KMS-11 (cell line): ENCODE data around the gene CLDN7.
A peak's percentile ranks its signal among the peaks of the same experiment; 100 is the strongest.

ENCODE experiments used
- H2AFZ ChIP-seq: fragments of 200-600 bp; sonication (generic); 2 replicates; pipeline ENCODE4 v1.6.1; 2016; ENCODE audit warnings: antibody characterized with exemption, mixed run types, low read depth
- H3K27ac ChIP-seq: fragments of 200-600 bp; sonication (generic); 2 replicates; pipeline ENCODE4 v1.6.1; 2016; ENCODE audit warnings: mild to moderate bottlenecking, mixed run types
- H3K27me3 ChIP-seq: fragments of 200-600 bp; sonication (generic); 2 replicates; pipeline ENCODE4 v1.6.1; 2017; ENCODE audit warnings: mild to moderate bottlenecking, low read depth, mixed run types, moderate library complexity; ENCODE audit not compliant: insufficient read depth
- H3K36me3 ChIP-seq: fragments of 200-600 bp; sonication (generic); 2 replicates; pipeline ENCODE4 v1.6.1; 2017; ENCODE audit warnings: mild to moderate bottlenecking, mixed run types; ENCODE audit not compliant: insufficient read depth
- H3K4me1 ChIP-seq: fragments of 200-600 bp; sonication (generic); 2 replicates; pipeline ENCODE4 v1.6.1; 2016; ENCODE audit warnings: mild to moderate bottlenecking, low read depth, mixed run types; ENCODE audit not compliant: poor library complexity, severe bottlenecking
- H3K4me2 ChIP-seq: fragments of 200-600 bp; sonication (generic); 2 replicates; pipeline ENCODE4 v1.7.0; 2016; ENCODE audit warnings: mild to moderate bottlenecking, mixed run types
- H3K4me3 ChIP-seq: fragments of 200-600 bp; sonication (generic); IDR thresholded peaks from 2 replicates; pipeline ENCODE4 v1.6.1; 2017; ENCODE audit warnings: low read depth, low read length, mixed read lengths; ENCODE audit not compliant: insufficient read depth
- H3K79me2 ChIP-seq: fragments of 200-600 bp; sonication (generic); 2 replicates; pipeline ENCODE4 v1.6.1; 2016; ENCODE audit warnings: low read depth, mixed run types; ENCODE audit not compliant: insufficient read depth
- H3K9ac ChIP-seq: fragments of 200-600 bp; sonication (generic); 2 replicates; pipeline ENCODE4 v1.6.1; 2016; ENCODE audit warnings: mild to moderate bottlenecking, mixed run types
- H4K20me1 ChIP-seq: fragments of 200-600 bp; sonication (generic); 2 replicates; pipeline ENCODE4 v1.6.1; 2016; ENCODE audit warnings: mild to moderate bottlenecking, mixed run types; ENCODE audit not compliant: insufficient read depth
- CTCF ChIP-seq: fragments of 200-600 bp; sonication (generic); conservative IDR thresholded peaks from 2 replicates; pipeline ENCODE4 v1.6.1; 2017; ENCODE audit warnings: low read depth, mild to moderate bottlenecking, antibody characterized with exemption, low read length, moderate library complexity, mixed read lengths

CLDN7 gene

DNA sequence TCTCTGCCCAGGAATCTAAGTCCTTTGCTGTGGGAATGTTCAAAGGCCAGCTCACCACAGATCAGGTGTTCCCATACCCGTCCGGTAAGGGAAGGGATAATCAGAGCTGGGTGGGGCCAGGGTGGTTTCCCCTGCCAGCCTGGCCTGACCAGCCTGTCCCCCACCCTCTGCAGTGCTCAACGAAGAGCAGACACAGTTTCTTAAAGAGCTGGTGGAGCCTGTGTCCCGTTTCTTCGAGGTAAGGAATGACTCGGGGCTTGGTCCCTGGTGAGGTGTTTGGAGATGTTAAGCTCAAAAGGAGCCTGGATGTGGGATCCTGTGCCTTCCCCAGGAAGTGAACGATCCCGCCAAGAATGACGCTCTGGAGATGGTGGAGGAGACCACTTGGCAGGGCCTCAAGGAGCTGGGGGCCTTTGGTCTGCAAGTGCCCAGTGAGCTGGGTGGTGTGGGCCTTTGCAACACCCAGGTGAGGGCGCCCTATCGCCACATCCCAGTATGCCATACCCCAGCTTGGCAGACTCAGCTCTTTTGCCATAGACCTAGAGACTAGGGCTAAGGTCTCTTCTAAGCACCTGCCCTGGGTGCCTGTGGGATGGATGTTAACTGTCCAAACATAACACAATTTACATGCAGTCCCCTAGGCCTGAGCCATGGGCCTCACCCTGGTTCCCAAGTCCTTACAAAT, 41.5 kb downstream of the CLDN7 start:
- Histone ChIP-seq H3K36me3 (no peaks in the 10 kb centered on the region), H3K9ac (peak overlapping the region; percentile 49; the same call in 1 of the 2 replicates), H3K27me3 (no peaks in the 10 kb centered on the region), H3K4me3 (no peak overlapping the region), H3K79me2 (no peaks in the 10 kb centered on the region), H3K4me2 (peak overlapping the region; percentile 33), H4K20me1 (no peaks in the 10 kb centered on the region), H3K27ac (peak overlapping the region; percentile 20; the same call in 1 of the 2 replicates), H2AFZ (no peak overlapping the region), H3K4me1 (no peaks in the 10 kb centered on the region)
- peak; percentile 34; the same call in 1 of the 2 replicates for TF ChIP-seq CTCF

DNA sequence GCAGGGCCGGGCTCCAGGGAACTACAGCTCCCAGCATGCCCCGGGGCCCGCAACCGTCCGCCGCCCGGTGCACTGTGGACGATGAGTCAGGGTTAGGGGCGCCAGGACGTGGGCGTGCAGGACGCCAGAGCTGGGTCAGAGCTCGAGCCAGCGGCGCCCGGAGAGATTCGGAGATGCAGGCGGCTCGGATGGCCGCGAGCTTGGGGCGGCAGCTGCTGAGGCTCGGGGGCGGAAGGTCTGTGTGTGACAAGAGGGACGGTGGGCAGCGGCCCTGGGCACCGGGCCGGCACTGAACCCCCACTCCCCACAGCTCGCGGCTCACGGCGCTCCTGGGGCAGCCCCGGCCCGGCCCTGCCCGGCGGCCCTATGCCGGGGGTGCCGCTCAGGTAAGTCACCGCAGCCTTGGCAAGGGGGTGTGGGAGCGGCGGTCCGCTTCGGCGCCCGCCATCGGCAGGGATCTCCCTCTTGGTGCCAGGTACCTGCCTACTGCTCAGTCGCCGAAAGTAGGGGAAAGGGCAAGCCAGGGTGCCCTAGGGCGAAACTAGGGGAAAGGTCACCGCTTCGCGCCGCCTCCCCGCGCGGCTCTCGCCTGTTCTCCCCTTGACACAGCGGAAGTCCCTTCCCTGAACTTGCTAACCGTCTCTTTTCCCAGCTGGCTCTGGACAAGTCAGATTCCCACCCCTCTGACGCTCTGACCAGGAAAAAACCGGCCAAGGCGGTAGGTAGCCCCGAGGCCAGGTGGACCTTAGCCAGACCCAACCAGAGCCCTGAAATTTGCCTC, 42.3 kb downstream of the CLDN7 start, which contains the start of the genes ACADVL and DLG4:
Gene ACADVL (plus strand): TSS at position 127 of the 781 bp plus-strand sequence. CDS start 47 bp downstream, at position 174.
Gene DLG4 (minus strand): TSS at position 25 of the 781 bp plus-strand sequence.
- Histone ChIP-seq H3K36me3 (no peaks in the 10 kb centered on the region), H2AFZ (no peak within 1 kb of the TSS; the same call in 1 of the 2 replicates), H3K27me3 (no peaks in the 10 kb centered on the region), H3K9ac (peak within 1 kb of the TSS; percentile 49; the same call in 1 of the 2 replicates), H3K27ac (peak within 1 kb of the TSS; percentile 20; the same call in 1 of the 2 replicates), H4K20me1 (no peaks in the 10 kb centered on the region), H3K79me2 (no peaks in the 10 kb centered on the region), H3K4me2 (peak within 1 kb of the TSS; percentile 33), H3K4me1 (no peaks in the 10 kb centered on the region), H3K4me3 (no peak within 1 kb of the TSS)
- TF ChIP-seq CTCF: no peak

DNA sequence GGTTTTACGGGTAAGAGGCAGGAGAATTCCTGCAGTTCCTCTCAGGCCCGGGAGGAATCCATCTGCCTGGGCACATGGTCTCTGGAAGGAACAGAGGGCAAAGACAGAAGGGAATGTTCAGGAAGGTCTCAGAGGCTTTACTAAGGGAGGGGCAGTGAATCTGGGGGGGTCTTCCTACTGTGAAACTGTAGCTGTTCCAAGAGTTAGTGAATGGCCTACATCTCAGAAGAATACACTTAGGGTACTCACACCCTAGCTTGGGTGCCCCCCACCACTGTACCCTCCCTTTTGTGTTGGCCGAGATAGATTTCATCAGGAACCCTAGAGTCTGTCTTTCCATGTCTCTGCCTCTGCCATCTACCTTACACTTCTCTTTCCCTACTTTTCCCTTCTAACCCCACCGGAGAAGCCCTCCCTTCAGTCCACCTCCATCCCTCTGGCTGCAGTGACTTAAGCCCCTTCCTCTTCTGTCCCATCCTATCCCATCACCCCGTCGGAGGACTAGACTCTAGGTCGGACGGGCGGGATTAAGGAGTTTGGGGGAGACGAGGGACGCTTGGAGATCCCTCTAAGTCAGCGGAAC, 43.0 kb downstream of the CLDN7 start:
- no peak overlapping the region for H3K4me2 ChIP-seq
- H3K36me3 ChIP-seq: no peaks in the 10 kb centered on the region
- no peaks in the 10 kb centered on the region for H3K27me3 ChIP-seq
- no peaks in the 10 kb centered on the region for H4K20me1 ChIP-seq
- H3K79me2 ChIP-seq: no peaks in the 10 kb centered on the region
- no peak overlapping the region for H3K27ac ChIP-seq
- no peak for TF ChIP-seq CTCF
- no peak overlapping the region for H3K9ac ChIP-seq
- no peak overlapping the region for H3K4me3 ChIP-seq
- H2AFZ ChIP-seq: no peak overlapping the region; the same call in 1 of the 2 replicates
- no peaks in the 10 kb centered on the region for H3K4me1 ChIP-seq

GRCh38 chr17:7218758-7219157, 43.5 kb downstream of the CLDN7 start:
- H3K9ac ChIP-seq: no peak overlapping the region
- no peaks in the 10 kb centered on the region for H3K36me3 ChIP-seq
- H3K27ac ChIP-seq: no peak overlapping the region
- H3K4me3 ChIP-seq: no peak overlapping the region
- no peak overlapping the region for H2AFZ ChIP-seq
- no peaks in the 10 kb centered on the region for H3K4me1 ChIP-seq
- H3K27me3 ChIP-seq: no peaks in the 10 kb centered on the region
- TF ChIP-seq CTCF: no peak
- H4K20me1 ChIP-seq: no peaks in the 10 kb centered on the region
- H3K4me2 ChIP-seq: no peak overlapping the region
- H3K79me2 ChIP-seq: no peaks in the 10 kb centered on the region
